ENCODE results near the gene CIROP. TPM values are rescaled to one million over a fixed set of nuclear protein-coding genes. Genes with fewer than 3 reads are reported as not detected.

Gene CIROP
- total and polyA plus RNA-seq, 9 of the 15 experiments (the other 6 are each of a cell fraction or from before 2014, with no cell fraction given): not detected

DNA sequence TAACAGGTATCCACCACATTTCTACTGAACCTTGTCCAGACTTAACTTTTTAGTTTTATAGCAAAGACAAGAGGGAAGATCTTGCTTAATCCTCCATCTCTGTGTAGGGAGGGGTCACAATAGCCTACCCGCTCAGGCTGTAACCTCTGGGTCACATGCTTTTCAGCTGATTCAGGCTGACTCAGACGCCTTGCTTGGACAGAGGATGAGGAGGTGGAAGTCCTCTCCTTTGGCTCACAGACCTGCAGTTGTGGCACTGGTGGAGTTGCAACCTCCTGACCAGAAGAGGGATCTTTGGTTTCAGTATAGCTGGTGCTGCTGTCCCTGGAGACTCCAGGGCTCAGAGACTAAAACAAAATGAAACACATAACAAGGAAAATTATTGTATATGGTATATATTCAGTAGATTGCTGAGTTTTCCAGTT is 26.1 kb downstream of the CIROP start (continued):
- TF ChIP-seq, protein P1, sequence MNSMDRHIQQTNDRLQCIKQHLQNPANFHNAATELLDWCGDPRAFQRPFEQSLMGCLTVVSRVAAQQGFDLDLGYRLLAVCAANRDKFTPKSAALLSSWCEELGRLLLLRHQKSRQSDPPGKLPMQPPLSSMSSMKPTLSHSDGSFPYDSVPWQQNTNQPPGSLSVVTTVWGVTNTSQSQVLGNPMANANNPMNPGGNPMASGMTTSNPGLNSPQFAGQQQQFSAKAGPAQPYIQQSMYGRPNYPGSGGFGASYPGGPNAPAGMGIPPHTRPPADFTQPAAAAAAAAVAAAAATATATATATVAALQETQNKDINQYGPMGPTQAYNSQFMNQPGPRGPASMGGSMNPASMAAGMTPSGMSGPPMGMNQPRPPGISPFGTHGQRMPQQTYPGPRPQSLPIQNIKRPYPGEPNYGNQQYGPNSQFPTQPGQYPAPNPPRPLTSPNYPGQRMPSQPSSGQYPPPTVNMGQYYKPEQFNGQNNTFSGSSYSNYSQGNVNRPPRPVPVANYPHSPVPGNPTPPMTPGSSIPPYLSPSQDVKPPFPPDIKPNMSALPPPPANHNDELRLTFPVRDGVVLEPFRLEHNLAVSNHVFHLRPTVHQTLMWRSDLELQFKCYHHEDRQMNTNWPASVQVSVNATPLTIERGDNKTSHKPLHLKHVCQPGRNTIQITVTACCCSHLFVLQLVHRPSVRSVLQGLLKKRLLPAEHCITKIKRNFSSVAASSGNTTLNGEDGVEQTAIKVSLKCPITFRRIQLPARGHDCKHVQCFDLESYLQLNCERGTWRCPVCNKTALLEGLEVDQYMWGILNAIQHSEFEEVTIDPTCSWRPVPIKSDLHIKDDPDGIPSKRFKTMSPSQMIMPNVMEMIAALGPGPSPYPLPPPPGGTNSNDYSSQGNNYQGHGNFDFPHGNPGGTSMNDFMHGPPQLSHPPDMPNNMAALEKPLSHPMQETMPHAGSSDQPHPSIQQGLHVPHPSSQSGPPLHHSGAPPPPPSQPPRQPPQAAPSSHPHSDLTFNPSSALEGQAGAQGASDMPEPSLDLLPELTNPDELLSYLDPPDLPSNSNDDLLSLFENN (IDR thresholded peaks at IDR 0.05; ENCODE audit: low read depth in 2 of 2, low read length in 2 of 2): no peak
- TF ChIP-seq, protein P2, sequence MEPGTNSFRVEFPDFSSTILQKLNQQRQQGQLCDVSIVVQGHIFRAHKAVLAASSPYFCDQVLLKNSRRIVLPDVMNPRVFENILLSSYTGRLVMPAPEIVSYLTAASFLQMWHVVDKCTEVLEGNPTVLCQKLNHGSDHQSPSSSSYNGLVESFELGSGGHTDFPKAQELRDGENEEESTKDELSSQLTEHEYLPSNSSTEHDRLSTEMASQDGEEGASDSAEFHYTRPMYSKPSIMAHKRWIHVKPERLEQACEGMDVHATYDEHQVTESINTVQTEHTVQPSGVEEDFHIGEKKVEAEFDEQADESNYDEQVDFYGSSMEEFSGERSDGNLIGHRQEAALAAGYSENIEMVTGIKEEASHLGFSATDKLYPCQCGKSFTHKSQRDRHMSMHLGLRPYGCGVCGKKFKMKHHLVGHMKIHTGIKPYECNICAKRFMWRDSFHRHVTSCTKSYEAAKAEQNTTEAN (CRISPR knock-in tag; IDR thresholded peaks at IDR 0.05): no peak
- TF ChIP-seq HDAC1 (IDR thresholded peaks at IDR 0.05): peak in 1 of 2 experiments; percentile 89; a peak in 2 of 4 replicates
- TF ChIP-seq, protein P3, sequence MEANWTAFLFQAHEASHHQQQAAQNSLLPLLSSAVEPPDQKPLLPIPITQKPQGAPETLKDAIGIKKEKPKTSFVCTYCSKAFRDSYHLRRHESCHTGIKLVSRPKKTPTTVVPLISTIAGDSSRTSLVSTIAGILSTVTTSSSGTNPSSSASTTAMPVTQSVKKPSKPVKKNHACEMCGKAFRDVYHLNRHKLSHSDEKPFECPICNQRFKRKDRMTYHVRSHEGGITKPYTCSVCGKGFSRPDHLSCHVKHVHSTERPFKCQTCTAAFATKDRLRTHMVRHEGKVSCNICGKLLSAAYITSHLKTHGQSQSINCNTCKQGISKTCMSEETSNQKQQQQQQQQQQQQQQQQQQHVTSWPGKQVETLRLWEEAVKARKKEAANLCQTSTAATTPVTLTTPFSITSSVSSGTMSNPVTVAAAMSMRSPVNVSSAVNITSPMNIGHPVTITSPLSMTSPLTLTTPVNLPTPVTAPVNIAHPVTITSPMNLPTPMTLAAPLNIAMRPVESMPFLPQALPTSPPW (CRISPR knock-in tag; IDR thresholded peaks at IDR 0.05): peak; percentile 78
- TF ChIP-seq, protein P4, sequence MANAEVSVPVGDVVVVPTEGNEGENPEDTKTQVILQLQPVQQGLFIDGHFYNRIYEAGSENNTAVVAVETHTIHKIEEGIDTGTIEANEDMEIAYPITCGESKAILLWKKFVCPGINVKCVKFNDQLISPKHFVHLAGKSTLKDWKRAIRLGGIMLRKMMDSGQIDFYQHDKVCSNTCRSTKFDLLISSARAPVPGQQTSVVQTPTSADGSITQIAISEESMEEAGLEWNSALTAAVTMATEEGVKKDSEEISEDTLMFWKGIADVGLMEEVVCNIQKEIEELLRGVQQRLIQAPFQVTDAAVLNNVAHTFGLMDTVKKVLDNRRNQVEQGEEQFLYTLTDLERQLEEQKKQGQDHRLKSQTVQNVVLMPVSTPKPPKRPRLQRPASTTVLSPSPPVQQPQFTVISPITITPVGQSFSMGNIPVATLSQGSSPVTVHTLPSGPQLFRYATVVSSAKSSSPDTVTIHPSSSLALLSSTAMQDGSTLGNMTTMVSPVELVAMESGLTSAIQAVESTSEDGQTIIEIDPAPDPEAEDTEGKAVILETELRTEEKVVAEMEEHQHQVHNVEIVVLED (CRISPR knock-in tag; IDR thresholded peaks at IDR 0.05): no peak
- TF ChIP-seq ZNF41 (CRISPR knock-in tag; conservative IDR thresholded peaks at IDR 0.05): peak; percentile 78
- TF ChIP-seq ZNF584 (CRISPR knock-in tag; IDR thresholded peaks at IDR 0.05; ENCODE audit: low read depth): peak; percentile 50; the same call in 1 of the 2 replicates
- peak; percentile 92 for TF ChIP-seq C11orf30 (IDR thresholded peaks at IDR 0.05; ENCODE audit: low read depth)
- peak; percentile 59 to 91; a peak in 2 of 4 replicates for TF ChIP-seq SIN3A (IDR thresholded peaks at IDR 0.05; ENCODE audit: borderline replicate concordance in 2 of 2, control insufficient read depth in 1 of 2, low read depth in 2 of 2, low read length in 2 of 2)
- no peak for TF ChIP-seq SMAD2 (IDR thresholded peaks at IDR 0.05; ENCODE audit: low read depth, low read length)
- TF ChIP-seq GATAD2A (IDR thresholded peaks at IDR 0.05): no peak
- TF ChIP-seq CBFA2T3 (IDR thresholded peaks at IDR 0.05): 0 out of 2 replicates have a peak, but pooled peaks have one; percentile 13
- TF ChIP-seq CXXC5 (CRISPR knock-in tag; IDR thresholded peaks at IDR 0.05): peak; percentile 53
- TF ChIP-seq SMARCA5 (IDR thresholded peaks at IDR 0.05): no peak
- TF ChIP-seq MAFG (tag; conservative IDR thresholded peaks at IDR 0.05): peak; percentile 83

Measured in K562 (cell line).